OCI-LY3 (cell line): ENCODE data around the gene NRXN3.

ENCODE experiments used
- EZH2phosphoT487 ChIP-seq: fragments of 200-600 bp; shearing (Covaris generic); IDR thresholded peaks from 2 replicates; pipeline ENCODE4 v1.6.1; 2018; ENCODE audit warnings: antibody characterized with exemption, mixed run types, low read depth
- TF ChIP-seq, protein P1 (sequence below): fragments of 200-600, 300-600 bp; sonication (generic); IDR thresholded peaks from 2 replicates; pipeline ENCODE4 v1.5.1; 2014; ENCODE audit warnings: antibody characterized with exemption, low read length, low read depth

GRCh38 chr14:78608998-78609787 lies 439.0 kb downstream of the NRXN3 start:
- TF ChIP-seq, protein P1, sequence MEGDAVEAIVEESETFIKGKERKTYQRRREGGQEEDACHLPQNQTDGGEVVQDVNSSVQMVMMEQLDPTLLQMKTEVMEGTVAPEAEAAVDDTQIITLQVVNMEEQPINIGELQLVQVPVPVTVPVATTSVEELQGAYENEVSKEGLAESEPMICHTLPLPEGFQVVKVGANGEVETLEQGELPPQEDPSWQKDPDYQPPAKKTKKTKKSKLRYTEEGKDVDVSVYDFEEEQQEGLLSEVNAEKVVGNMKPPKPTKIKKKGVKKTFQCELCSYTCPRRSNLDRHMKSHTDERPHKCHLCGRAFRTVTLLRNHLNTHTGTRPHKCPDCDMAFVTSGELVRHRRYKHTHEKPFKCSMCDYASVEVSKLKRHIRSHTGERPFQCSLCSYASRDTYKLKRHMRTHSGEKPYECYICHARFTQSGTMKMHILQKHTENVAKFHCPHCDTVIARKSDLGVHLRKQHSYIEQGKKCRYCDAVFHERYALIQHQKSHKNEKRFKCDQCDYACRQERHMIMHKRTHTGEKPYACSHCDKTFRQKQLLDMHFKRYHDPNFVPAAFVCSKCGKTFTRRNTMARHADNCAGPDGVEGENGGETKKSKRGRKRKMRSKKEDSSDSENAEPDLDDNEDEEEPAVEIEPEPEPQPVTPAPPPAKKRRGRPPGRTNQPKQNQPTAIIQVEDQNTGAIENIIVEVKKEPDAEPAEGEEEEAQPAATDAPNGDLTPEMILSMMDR, result no peak
- no peak for TF ChIP-seq EZH2phosphoT487
